OCI-LY7 (cell line): ENCODE results near the gene GNB1. TPM values are rescaled to one million over a fixed set of nuclear protein-coding genes. Genes with fewer than 3 reads are reported as not detected.

Experiments used
- BruUV-seq: library from RNA; stranded (reverse); fragments of 400-500 nt; replicated peaks from 2 replicates; lab custom pipeline; 2021; lab: Mats Ljungman, UMichigan
- CTCF ChIA-PET: fragments of 300-600 bp; sonication (Branson Sonifier 250); formaldehyde crosslinking; loops from one replicate; lab custom pipeline; 2022; ENCODE audit warnings: antibody characterized with exemption; ENCODE audit not compliant: unreplicated experiment; lab: Charles Lee
- POLR2A ChIA-PET: fragments of 300-600 bp; sonication (Branson Sonifier 250); formaldehyde crosslinking; loops from one replicate; lab custom pipeline; 2022; ENCODE audit warnings: antibody characterized with exemption; lab: Charles Lee
- DNase-seq: peaks from one replicate; pipeline ENCODE4 v3.0.0-alpha.2; 2015; ENCODE audit warnings: low spot score
- H2AFZ ChIP-seq: fragments of 200-600 bp; sonication (generic), shearing (Covaris generic); 2 replicates; pipeline ENCODE4 v1.6.1; 2014; ENCODE audit warnings: mild to moderate bottlenecking, antibody characterized with exemption, low read length, moderate library complexity
- H3K27ac ChIP-seq: fragments of 200-600 bp; sonication (generic); 2 replicates; pipeline ENCODE4 v1.5.1; 2014; ENCODE audit warnings: mixed run types, low read depth, mild to moderate bottlenecking, moderate library complexity, low read length, inconsistent platforms; ENCODE audit not compliant: poor library complexity, severe bottlenecking
- H3K36me3 ChIP-seq: fragments of 200-600 bp; sonication (generic); 2 replicates; pipeline ENCODE4 v1.6.1; 2014; ENCODE audit warnings: mild to moderate bottlenecking, antibody characterized with exemption, low read length, moderate library complexity, mixed read lengths; ENCODE audit not compliant: insufficient read depth
- H3K4me1 ChIP-seq: fragments of 200-600 bp; sonication (generic); 2 replicates; pipeline ENCODE4 v1.5.1; 2014; ENCODE audit warnings: mild to moderate bottlenecking, low read length; ENCODE audit not compliant: insufficient read depth, poor library complexity, severe bottlenecking
- H3K4me2 ChIP-seq: fragments of 200-600 bp; sonication (generic); 2 replicates; pipeline ENCODE4 v1.6.1; 2014; ENCODE audit warnings: mild to moderate bottlenecking, low read length
- H3K4me3 ChIP-seq: fragments of 200-600 bp; sonication (generic); 2 replicates; pipeline ENCODE4 v1.5.1; 2014; ENCODE audit warnings: mild to moderate bottlenecking, low read depth, low read length; ENCODE audit not compliant: poor library complexity, severe bottlenecking
- H3K79me2 ChIP-seq: fragments of 200-600 bp; sonication (generic); 2 replicates; pipeline ENCODE4 v1.6.1; 2016; ENCODE audit warnings: low read depth, mild to moderate bottlenecking, low read length, moderate library complexity, mixed read lengths; ENCODE audit not compliant: insufficient read depth
- H3K9me2 ChIP-seq: fragments of 200-600 bp; sonication (generic); 2 replicates; pipeline ENCODE4 v1.6.1; 2016; ENCODE audit warnings: mild to moderate bottlenecking, low read length, mixed read lengths; ENCODE audit not compliant: insufficient read depth
- H3K9me3 ChIP-seq: fragments of 200-600 bp; sonication (generic); 2 replicates; pipeline ENCODE4 v1.6.1; 2014; ENCODE audit warnings: mild to moderate bottlenecking, mixed run types, low read length, mixed read lengths
- H4K20me1 ChIP-seq: fragments of 200-600 bp; sonication (generic); 2 replicates; pipeline ENCODE4 v1.6.1; 2014; ENCODE audit warnings: mild to moderate bottlenecking, antibody characterized with exemption, low read length, moderate library complexity, mixed read lengths; ENCODE audit not compliant: insufficient read depth
- CTCF ChIP-seq: fragments of 200-600 bp; sonication (generic); conservative IDR thresholded peaks from 2 replicates; pipeline ENCODE4 v1.5.1; 2014; ENCODE audit warnings: mild to moderate bottlenecking, antibody characterized with exemption, low read length, moderate library complexity, mixed read lengths
- EZH2phosphoT487 ChIP-seq: fragments of 200-600 bp; sonication (generic); IDR thresholded peaks from 2 replicates; pipeline ENCODE4 v1.6.1; 2018; ENCODE audit warnings: low read depth, borderline replicate concordance, mild to moderate bottlenecking, mixed run types, antibody characterized with exemption, low read length, moderate library complexity, mixed read lengths
- intact Hi-C: fragments of 100-400 bp; cut with micrococcal nuclease; formaldehyde crosslinking; loops from one replicate; pipeline ENCODE4 v1.10.0; 2022; ENCODE audit not compliant: unreplicated experiment
- total RNA-seq, 2 experiments: library from RNA; depleted of rRNA in 1 of 2; stranded (reverse); fragments of >200 nt in 1 of 2; shearing (Covaris generic) in 1 of 2; gene quantifications; 2 replicates each; pipeline ENCODE4 v1.2.3, GENCODE V29; 2014 to 2022

Gene GNB1
- total RNA-seq, 2 experiments from 2014 or later = 101 to 502 TPM

GRCh38 chr1:1763657-1764621, 126.9 kb downstream of the GNB1 start:
- Histone ChIP-seq H3K36me3 (peaks cover 95% of the 10 kb centered on the region), H3K9me2 (no peaks in the 10 kb centered on the region), H3K4me3 (no peak overlapping the region), H3K27ac (no peak overlapping the region), H2AFZ (no peak overlapping the region), H3K9me3 (peaks cover 7% of the 10 kb centered on the region; the same call in 1 of the 2 replicates), H3K4me1 (peaks cover 22% of the 10 kb centered on the region), H4K20me1 (peaks cover 18% of the 10 kb centered on the region; the same call in 1 of the 2 replicates), H3K79me2 (peaks cover 79% of the 10 kb centered on the region), H3K4me2 (no peak overlapping the region)
- DNase-seq = no peak
- no TSS peak for BruUV-seq
- ChIA-PET POLR2A (no interaction called here), CTCF (no interaction called here)
- TF ChIP-seq EZH2phosphoT487 = no peak
- intact Hi-C loops = no loop called here

- Histone ChIP-seq H3K9me2 (no peaks in the 10 kb centered on the region), H4K20me1 (peaks cover 13% of the 10 kb centered on the region; the same call in 1 of the 2 replicates), H3K27ac (peak overlapping the region; percentile 60), H3K4me3 (no peak overlapping the region), H3K4me1 (peaks cover 22% of the 10 kb centered on the region), H3K9me3 (no peaks in the 10 kb centered on the region), H2AFZ (no peak overlapping the region), H3K36me3 (peaks cover 95% of the 10 kb centered on the region), H3K79me2 (peaks cover 65% of the 10 kb centered on the region), H3K4me2 (no peak overlapping the region)
- TF ChIP-seq CTCF (no peak), EZH2phosphoT487 (no peak)
- ChIA-PET CTCF (no interaction called here), POLR2A (no interaction called here)
- no TSS peak for BruUV-seq
- no peak for DNase-seq
- intact Hi-C loops = no loop called here
Measured at GRCh38 chr1:1761504-1762376, 129.1 kb downstream of the GNB1 start.

GRCh38 chr1:1760715-1761114, 130.2 kb downstream of the GNB1 start:
- Histone ChIP-seq H3K9me2 (no peaks in the 10 kb centered on the region), H3K9me3 (no peaks in the 10 kb centered on the region), H3K4me2 (no peak overlapping the region), H3K4me1 (peaks cover 22% of the 10 kb centered on the region), H3K4me3 (no peak overlapping the region), H3K36me3 (peaks cover 98% of the 10 kb centered on the region), H3K27ac (peak overlapping the region; percentile 60), H3K79me2 (peaks cover 54% of the 10 kb centered on the region), H4K20me1 (peaks cover 13% of the 10 kb centered on the region; the same call in 1 of the 2 replicates), H2AFZ (no peak overlapping the region)
- POLR2A ChIA-PET = interaction anchor here (0.7 kb wide), 1 partner anchor 15 kb away, joined by 3 read pairs; no protein-coding TSS in a partner anchor
- intact Hi-C loops = no loop called here
- TF ChIP-seq EZH2phosphoT487 (no peak), CTCF (no peak)
- DNase-seq = peak; percentile 61
- CTCF ChIA-PET = interaction anchor here (0.6 kb wide), 1 partner anchor 41 kb away, joined by 5 read pairs; no protein-coding TSS in a partner anchor
- no TSS peak for BruUV-seq
